GM19035 (cell line): ENCODE results near the gene FOXK1.
"Not testable (repeated sequence)": the region's sequence is repeated elsewhere in the genome, so short reads cannot be mapped to it uniquely, and the experiment has no call there.

Source experiments
- ATAC-seq: cut with Tn5 transposase; IDR thresholded peaks from one replicate; pipeline ENCODE4 v1.9.1; 2021; ENCODE audit not compliant: unreplicated experiment

The FOXK1 gene

GRCh38 chr7:4665661-4666060 lies 16.4 kb upstream of the FOXK1 start:
- ATAC-seq: no peak

- no peak for ATAC-seq
These were observed 14.2 kb upstream of the FOXK1 start for GRCh38 chr7:4667776-4668509.

- ATAC-seq: no peak
These were observed 13.6 kb upstream of the FOXK1 start for GRCh38 chr7:4668510-4668847.

- no peak for ATAC-seq
These were observed 11.3 kb upstream of the FOXK1 start for GRCh38 chr7:4670791-4671190.

GRCh38 chr7:4675771-4676367 lies 6.2 kb upstream of the FOXK1 start:
- no peak for ATAC-seq

GRCh38 chr7:4677518-4677917 lies 4.6 kb upstream of the FOXK1 start:
- not testable (repeated sequence) for ATAC-seq

GRCh38 chr7:4681218-4681851 lies 760 bp upstream of the FOXK1 start:
- ATAC-seq: no peak

- ATAC-seq: peak; percentile 34
These were observed 537 bp downstream of the FOXK1 start for GRCh38 chr7:4682621-4683042.

- peak; percentile 1 for ATAC-seq
These were observed 1.2 kb downstream of the FOXK1 start for GRCh38 chr7:4683043-4683883.

- peak; percentile 29 for ATAC-seq
These were observed 1.9 kb downstream of the FOXK1 start for GRCh38 chr7:4683884-4684565.

- ATAC-seq: no peak
These were observed 2.8 kb downstream of the FOXK1 start for GRCh38 chr7:4684846-4685245.

- ATAC-seq: not testable (repeated sequence)
These were observed 3.6 kb downstream of the FOXK1 start for GRCh38 chr7:4685676-4686075.

GRCh38 chr7:4687956-4688355 lies 5.9 kb downstream of the FOXK1 start:
- ATAC-seq: no peak

- no peak for ATAC-seq
These were observed 7.1 kb downstream of the FOXK1 start for GRCh38 chr7:4689151-4689550.

- ATAC-seq: no peak
These were observed 7.6 kb downstream of the FOXK1 start for GRCh38 chr7:4689668-4690067.

- no peak for ATAC-seq
These were observed 9.1 kb downstream of the FOXK1 start for GRCh38 chr7:4690953-4691856.

- ATAC-seq: no peak
These were observed 10.0 kb downstream of the FOXK1 start for GRCh38 chr7:4692055-4692454.

- not testable (repeated sequence) for ATAC-seq
These were observed 10.5 kb downstream of the FOXK1 start for GRCh38 chr7:4692622-4693021.

- ATAC-seq: no peak
These were observed 11.1 kb downstream of the FOXK1 start for GRCh38 chr7:4693152-4693551.

GRCh38 chr7:4693749-4694148 lies 11.7 kb downstream of the FOXK1 start:
- ATAC-seq: no peak
